ENCODE measurements around the gene ZNF841. TPM values are rescaled to one million over a fixed set of nuclear protein-coding genes. Genes with fewer than 3 reads are reported as not detected.
A peak's percentile ranks its signal among the peaks of the same experiment; 100 is the strongest.
"Not testable (repeated sequence)": the region's sequence is repeated elsewhere in the genome, so short reads cannot be mapped to it uniquely, and the experiment has no call there.

The ZNF841 gene
- total RNA-seq, 1 donor = 19.6 TPM

GRCh38 chr19:52099497-52100138 lies 4.1 kb upstream of the ZNF841 start:
- H3K27me3 ChIP-seq (ENCODE audit: insufficient read depth, low read length) = no peaks in the 10 kb centered on the region
- H3K4me1 ChIP-seq (ENCODE audit: insufficient read depth, low read length) = peaks cover 8% of the 10 kb centered on the region
- H3K4me3 ChIP-seq (ENCODE audit: low read length) = no peak overlapping the region
- H3K9me3 ChIP-seq (ENCODE audit: low read depth, low read length) = no peaks in the 10 kb centered on the region

- H3K4me3 ChIP-seq (ENCODE audit: low read length); H3K27me3 ChIP-seq (ENCODE audit: insufficient read depth, low read length): not testable (repeated sequence)
- peaks cover 18% of the 10 kb centered on the region for H3K4me1 ChIP-seq (ENCODE audit: insufficient read depth, low read length)
- peaks cover 12% of the 10 kb centered on the region for H3K9me3 ChIP-seq (ENCODE audit: low read depth, low read length)
These were observed 851 bp upstream of the ZNF841 start for GRCh38 chr19:52096416-52096815.

GRCh38 chr19:52094526-52095130 lies 937 bp downstream of the ZNF841 start:
- Histone ChIP-seq H3K9me3 (ENCODE audit: low read depth, low read length) (peaks cover 27% of the 10 kb centered on the region), H3K27me3 (ENCODE audit: insufficient read depth, low read length) (no peaks in the 10 kb centered on the region), H3K4me1 (ENCODE audit: insufficient read depth, low read length) (peaks cover 18% of the 10 kb centered on the region), H3K4me3 (ENCODE audit: low read length) (peak overlapping the region; percentile 98)

DNA sequence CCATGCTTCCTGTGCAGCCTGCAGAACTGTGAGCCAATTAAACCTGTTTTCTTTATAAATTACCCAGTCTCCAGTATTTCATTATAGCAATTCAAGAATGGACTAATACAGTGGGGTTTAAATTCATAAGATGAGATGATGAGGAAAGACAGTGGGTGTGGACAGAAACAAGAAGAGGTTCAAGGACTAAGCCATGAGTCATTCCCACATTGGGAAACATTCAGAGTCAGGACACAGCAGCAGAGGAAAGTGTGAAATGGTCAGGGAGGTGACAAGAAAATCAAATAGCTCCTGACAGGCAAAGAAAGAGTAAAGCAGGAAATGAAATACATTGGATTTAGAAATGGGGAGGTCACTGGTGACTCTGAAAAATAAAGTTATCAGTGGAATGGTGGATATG lies 9.1 kb downstream of the ZNF841 start:
- H3K27me3 ChIP-seq (ENCODE audit: insufficient read depth, low read length) = no peaks in the 10 kb centered on the region
- no peak overlapping the region for H3K4me3 ChIP-seq (ENCODE audit: low read length)
- peaks cover 41% of the 10 kb centered on the region for H3K9me3 ChIP-seq (ENCODE audit: low read depth, low read length)
- no peaks in the 10 kb centered on the region for H3K4me1 ChIP-seq (ENCODE audit: insufficient read depth, low read length)

- Histone ChIP-seq H3K4me1 (ENCODE audit: insufficient read depth, low read length) (no peaks in the 10 kb centered on the region), H3K9me3 (ENCODE audit: low read depth, low read length) (peaks cover 96% of the 10 kb centered on the region), H3K27me3 (ENCODE audit: insufficient read depth, low read length) (no peaks in the 10 kb centered on the region), H3K4me3 (ENCODE audit: low read length) (no peak overlapping the region)
These were observed 25.1 kb downstream of the ZNF841 start for GRCh38 chr19:52070496-52070895.

DNA sequence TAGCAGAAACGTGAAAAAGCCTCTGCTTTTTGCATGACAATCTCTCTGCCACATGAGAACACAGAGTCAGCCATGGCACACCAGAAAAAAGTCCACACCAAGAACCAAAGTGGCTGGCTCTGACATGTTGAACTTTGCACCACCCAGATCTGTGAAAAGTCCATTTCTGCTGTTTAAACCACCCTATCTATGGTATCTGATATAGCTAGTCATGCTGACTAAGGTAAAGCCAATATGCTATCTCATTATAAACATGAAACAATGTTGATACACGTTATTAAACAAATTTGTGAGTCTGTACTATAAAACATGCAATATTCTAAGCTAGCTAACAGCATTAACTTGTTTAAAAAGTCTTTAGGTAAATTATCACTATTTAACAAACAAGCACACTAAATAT lies 25.9 kb downstream of the ZNF841 start:
- peaks cover 96% of the 10 kb centered on the region for H3K9me3 ChIP-seq (ENCODE audit: low read depth, low read length)
- no peaks in the 10 kb centered on the region for H3K4me1 ChIP-seq (ENCODE audit: insufficient read depth, low read length)
- no peaks in the 10 kb centered on the region for H3K27me3 ChIP-seq (ENCODE audit: insufficient read depth, low read length)
- H3K4me3 ChIP-seq (ENCODE audit: low read length) = no peak overlapping the region

DNA sequence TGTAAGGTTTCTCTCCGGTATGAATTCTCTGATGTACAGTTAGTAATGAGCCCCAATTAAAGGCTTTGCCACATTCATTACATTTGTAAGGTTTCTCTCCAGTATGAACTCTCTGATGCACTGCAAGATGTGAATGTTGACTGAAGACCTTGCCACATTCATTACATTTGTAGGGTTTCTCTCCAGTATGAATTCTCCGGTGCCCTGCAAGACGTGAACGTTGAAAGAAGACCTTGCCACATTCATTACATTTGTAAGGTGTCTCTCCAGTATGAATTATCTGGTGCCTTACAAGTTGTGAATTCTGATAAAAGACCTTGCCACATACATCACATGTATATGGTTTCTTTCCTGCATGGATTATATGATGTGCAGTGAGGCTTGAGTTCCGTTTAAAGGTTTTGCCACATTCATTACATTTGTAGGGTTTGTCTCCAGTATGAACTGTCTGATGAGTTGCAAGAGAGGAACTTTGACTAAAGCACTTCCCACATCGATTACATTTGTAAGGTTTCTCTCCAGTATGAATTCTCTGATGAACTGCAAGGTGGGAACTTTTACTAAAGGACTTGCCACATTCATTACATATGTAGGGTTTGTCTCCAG lies 29.2 kb downstream of the ZNF841 start:
- Histone ChIP-seq H3K4me3 (ENCODE audit: low read length) (no peak overlapping the region), H3K4me1 (ENCODE audit: insufficient read depth, low read length) (no peaks in the 10 kb centered on the region), H3K9me3 (ENCODE audit: low read depth, low read length) (peaks cover 95% of the 10 kb centered on the region), H3K27me3 (ENCODE audit: insufficient read depth, low read length) (no peaks in the 10 kb centered on the region)

DNA sequence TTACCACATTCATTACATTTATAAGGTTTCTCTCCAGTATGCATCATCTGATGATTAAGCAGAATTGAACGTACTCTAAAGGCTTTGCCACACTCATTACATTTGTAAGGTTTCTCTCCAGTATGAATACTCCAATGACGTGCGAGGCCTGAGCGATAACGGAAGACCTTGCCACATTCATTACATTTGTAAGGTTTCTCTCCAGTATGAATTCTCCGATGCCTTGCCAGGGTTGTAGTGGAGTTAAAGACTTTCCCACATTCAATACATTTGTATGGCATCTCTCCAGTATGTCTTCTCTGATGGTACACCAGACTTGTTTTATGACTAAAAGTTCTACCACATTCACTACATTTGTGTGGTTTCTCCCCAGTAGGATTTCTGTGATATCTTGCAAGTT lies 30.2 kb downstream of the ZNF841 start:
- Histone ChIP-seq H3K4me3 (ENCODE audit: low read length) (no peak overlapping the region), H3K27me3 (ENCODE audit: insufficient read depth, low read length) (no peaks in the 10 kb centered on the region), H3K4me1 (ENCODE audit: insufficient read depth, low read length) (no peaks in the 10 kb centered on the region), H3K9me3 (ENCODE audit: low read depth, low read length) (peaks cover 90% of the 10 kb centered on the region)

DNA sequence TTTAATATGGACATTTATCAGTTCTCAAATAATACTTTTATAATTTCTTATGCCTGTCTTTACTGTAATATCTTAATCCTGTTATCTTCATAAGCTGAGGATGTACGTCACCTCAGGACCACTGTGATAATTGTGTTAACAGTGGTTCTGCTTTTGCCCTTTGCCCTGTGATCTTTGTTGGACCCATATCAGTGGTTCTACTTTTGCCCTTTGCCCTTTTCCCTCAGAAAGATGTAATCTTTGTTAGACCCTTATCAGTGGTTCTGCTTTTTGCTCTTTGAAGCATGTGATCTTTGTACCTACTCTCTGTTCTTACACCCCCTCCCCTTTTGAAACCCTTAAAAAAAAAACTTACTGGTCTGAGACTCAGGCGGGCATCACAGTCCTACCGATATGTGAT lies 39.1 kb downstream of the ZNF841 start:
- peaks cover 29% of the 10 kb centered on the region for H3K9me3 ChIP-seq (ENCODE audit: low read depth, low read length)
- not testable (repeated sequence) for H3K4me1 ChIP-seq (ENCODE audit: insufficient read depth, low read length); H3K4me3 ChIP-seq (ENCODE audit: low read length); H3K27me3 ChIP-seq (ENCODE audit: insufficient read depth, low read length)

DNA sequence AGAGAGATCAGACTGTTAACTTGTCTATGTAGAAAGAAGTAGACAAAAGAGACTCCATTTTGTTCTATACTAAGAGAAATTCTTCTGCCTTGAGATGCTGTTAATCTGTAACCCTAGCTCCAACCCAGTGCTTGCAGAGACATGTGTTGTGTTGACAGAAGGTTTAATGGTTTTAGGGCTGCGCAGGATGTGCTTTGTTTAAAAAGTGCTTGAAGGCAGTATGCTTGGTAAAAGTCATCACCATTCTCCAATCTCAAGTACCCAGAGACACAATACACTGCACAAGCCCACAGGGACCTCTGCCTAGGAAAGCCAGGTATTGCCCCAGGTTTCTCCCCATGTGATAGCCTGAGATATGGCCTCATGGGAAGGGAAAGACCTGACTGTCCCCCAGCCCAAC lies 43.8 kb downstream of the ZNF841 start:
- H3K4me1 ChIP-seq (ENCODE audit: insufficient read depth, low read length) = peaks cover 10% of the 10 kb centered on the region
- H3K27me3 ChIP-seq (ENCODE audit: insufficient read depth, low read length); H3K9me3 ChIP-seq (ENCODE audit: low read depth, low read length); H3K4me3 ChIP-seq (ENCODE audit: low read length): not testable (repeated sequence)

GRCh38 chr19:52048555-52049501 lies 46.7 kb downstream of the ZNF841 start, which contains the start of gene ZNF432:
ZNF432 (minus strand) TSS chr19:52048838; CDS start chr19:52046868, 1,970 bp downstream.
- no peaks in the 10 kb centered on the region for H3K27me3 ChIP-seq (ENCODE audit: insufficient read depth, low read length)
- H3K9me3 ChIP-seq (ENCODE audit: low read depth, low read length) = peaks cover 24% of the 10 kb centered on the region
- peaks cover 10% of the 10 kb centered on the region for H3K4me1 ChIP-seq (ENCODE audit: insufficient read depth, low read length)
- peak within 1 kb of the TSS; percentile 59 for H3K4me3 ChIP-seq (ENCODE audit: low read length)

DNA sequence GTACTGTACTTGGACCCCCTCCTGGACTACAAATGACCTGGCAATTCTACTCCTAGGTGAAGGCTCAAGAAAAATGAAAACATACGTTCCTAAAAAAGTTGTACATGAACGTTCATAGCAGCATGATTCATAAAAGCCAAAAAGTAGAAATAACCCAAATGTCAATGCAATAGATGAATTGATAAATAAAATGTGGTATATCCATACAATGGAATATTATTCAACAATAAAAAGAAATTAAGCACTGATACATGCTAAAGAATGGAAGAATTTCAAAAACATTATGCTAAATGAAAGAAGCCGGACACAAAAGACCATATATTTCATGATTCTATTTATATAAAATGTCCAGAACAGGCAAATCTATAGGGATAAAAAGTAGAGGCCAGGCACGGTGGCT lies 56.4 kb downstream of the ZNF841 start:
- Histone ChIP-seq H3K4me3 (ENCODE audit: low read length) (no peak overlapping the region), H3K9me3 (ENCODE audit: low read depth, low read length) (peaks cover 77% of the 10 kb centered on the region), H3K4me1 (ENCODE audit: insufficient read depth, low read length) (no peaks in the 10 kb centered on the region), H3K27me3 (ENCODE audit: insufficient read depth, low read length) (no peaks in the 10 kb centered on the region)

- Histone ChIP-seq H3K4me1 (ENCODE audit: insufficient read depth, low read length) (no peaks in the 10 kb centered on the region), H3K4me3 (ENCODE audit: low read length) (no peak overlapping the region), H3K9me3 (ENCODE audit: low read depth, low read length) (peaks cover 80% of the 10 kb centered on the region), H3K27me3 (ENCODE audit: insufficient read depth, low read length) (no peaks in the 10 kb centered on the region)
These were observed 61.4 kb downstream of the ZNF841 start for GRCh38 chr19:52034051-52034728.

DNA sequence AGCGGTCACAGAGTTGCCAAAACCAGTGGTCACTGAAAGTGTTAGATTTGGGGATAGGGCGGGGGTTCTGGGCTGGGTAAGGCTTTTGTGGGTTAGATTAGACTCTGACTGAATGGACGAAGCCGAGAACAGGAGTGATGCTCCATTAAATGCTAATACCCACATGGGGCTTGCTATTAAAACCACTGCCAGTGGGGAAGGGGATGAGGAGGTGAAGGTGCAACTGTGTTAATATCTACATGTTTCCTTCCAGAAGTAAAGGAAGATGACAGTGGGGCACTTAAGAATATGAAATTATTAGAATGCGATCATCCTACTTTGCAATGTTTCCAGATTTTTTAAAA lies 66.8 kb downstream of the ZNF841 start:
- peak overlapping the region; percentile 67 for H3K4me3 ChIP-seq (ENCODE audit: low read length)
- H3K27me3 ChIP-seq (ENCODE audit: insufficient read depth, low read length) = no peaks in the 10 kb centered on the region
- H3K4me1 ChIP-seq (ENCODE audit: insufficient read depth, low read length) = peaks cover 7% of the 10 kb centered on the region
- H3K9me3 ChIP-seq (ENCODE audit: low read depth, low read length) = peaks cover 36% of the 10 kb centered on the region
